ENCODE data around the gene CYP27A1. TPM values are rescaled to one million over a fixed set of nuclear protein-coding genes. Genes with fewer than 3 reads are reported as not detected.
"Not testable (repeated sequence)": the region's sequence is repeated elsewhere in the genome, so short reads cannot be mapped to it uniquely, and the experiment has no call there.

The CYP27A1 gene
- total RNA-seq, 1 experiment from 2014 or later, result 12.2 TPM

GRCh38 chr2:218755567-218756404 is 26.2 kb upstream of the CYP27A1 start:
- BruUV-seq (replicated peaks), result no TSS peak
- CTCF ChIA-PET, result no interaction called here
- intact Hi-C loops (cut with micrococcal nuclease; ENCODE audit: unreplicated experiment), result no loop called here
- H3K4me1 Mint-ChIP-seq (ENCODE audit: low read depth, unreplicated experiment), result no peaks in the 10 kb centered on the region
- H3K27ac Mint-ChIP-seq (ENCODE audit: unreplicated experiment), result no peak overlapping the region
- no peak for TF ChIP-seq CTCF (IDR thresholded peaks at IDR 0.05; ENCODE audit: unreplicated experiment)
- H3K36me3 Mint-ChIP-seq (ENCODE audit: insufficient read depth, unreplicated experiment), result peaks cover 25% of the 10 kb centered on the region
- no peaks in the 10 kb centered on the region for H3K27me3 Mint-ChIP-seq (ENCODE audit: unreplicated experiment)
- DNase-seq, result no peak
- no peak overlapping the region for H3K4me3 Mint-ChIP-seq (ENCODE audit: low read depth, unreplicated experiment)
- no peaks in the 10 kb centered on the region for H3K9me3 Mint-ChIP-seq (ENCODE audit: low read depth, unreplicated experiment)

GRCh38 chr2:218756599-218757377 is 25.2 kb upstream of the CYP27A1 start:
- no peak overlapping the region for H3K27ac Mint-ChIP-seq (ENCODE audit: unreplicated experiment)
- no peaks in the 10 kb centered on the region for H3K27me3 Mint-ChIP-seq (ENCODE audit: unreplicated experiment)

GRCh38 chr2:218761795-218762194 is 20.2 kb upstream of the CYP27A1 start:
- intact Hi-C loops (cut with micrococcal nuclease; ENCODE audit: unreplicated experiment), result no loop called here
- no TSS peak for BruUV-seq (replicated peaks)
- H3K27me3 Mint-ChIP-seq (ENCODE audit: unreplicated experiment), result no peaks in the 10 kb centered on the region
- H3K4me3 Mint-ChIP-seq (ENCODE audit: low read depth, unreplicated experiment), result no peak overlapping the region
- H3K4me1 Mint-ChIP-seq (ENCODE audit: low read depth, unreplicated experiment), result no peaks in the 10 kb centered on the region
- no peaks in the 10 kb centered on the region for H3K9me3 Mint-ChIP-seq (ENCODE audit: low read depth, unreplicated experiment)
- TF ChIP-seq CTCF (IDR thresholded peaks at IDR 0.05; ENCODE audit: unreplicated experiment), result no peak
- CTCF ChIA-PET, result no interaction called here
- H3K27ac Mint-ChIP-seq (ENCODE audit: unreplicated experiment), result no peak overlapping the region
- DNase-seq, result no peak
- H3K36me3 Mint-ChIP-seq (ENCODE audit: insufficient read depth, unreplicated experiment), result no peaks in the 10 kb centered on the region

More at GRCh38 chr2:218756599-218757377, 25.2 kb upstream of the CYP27A1 start:
- H3K4me3 Mint-ChIP-seq (ENCODE audit: low read depth, unreplicated experiment), result no peak overlapping the region
- TF ChIP-seq CTCF (IDR thresholded peaks at IDR 0.05; ENCODE audit: unreplicated experiment), result no peak
- peaks cover 21% of the 10 kb centered on the region for H3K36me3 Mint-ChIP-seq (ENCODE audit: insufficient read depth, unreplicated experiment)
- CTCF ChIA-PET, result interaction anchor here (0.6 kb wide), 1 partner anchor 51 kb away, joined by 9 read pairs; no protein-coding TSS in a partner anchor
- intact Hi-C loops (cut with micrococcal nuclease; ENCODE audit: unreplicated experiment), result no loop called here
- no peak for DNase-seq
- BruUV-seq (replicated peaks), result no TSS peak
- H3K4me1 Mint-ChIP-seq (ENCODE audit: low read depth, unreplicated experiment), result no peaks in the 10 kb centered on the region
- H3K9me3 Mint-ChIP-seq (ENCODE audit: low read depth, unreplicated experiment), result no peaks in the 10 kb centered on the region

GRCh38 chr2:218772759-218773158 is 9.2 kb upstream of the CYP27A1 start:
- intact Hi-C loops (cut with micrococcal nuclease; ENCODE audit: unreplicated experiment); H3K4me1 Mint-ChIP-seq (ENCODE audit: low read depth, unreplicated experiment); H3K4me3 Mint-ChIP-seq (ENCODE audit: low read depth, unreplicated experiment); H3K27ac Mint-ChIP-seq (ENCODE audit: unreplicated experiment); DNase-seq; BruUV-seq (replicated peaks); H3K36me3 Mint-ChIP-seq (ENCODE audit: insufficient read depth, unreplicated experiment); H3K27me3 Mint-ChIP-seq (ENCODE audit: unreplicated experiment): not testable (repeated sequence)
- H3K9me3 Mint-ChIP-seq (ENCODE audit: low read depth, unreplicated experiment), result peaks cover 15% of the 10 kb centered on the region
- CTCF ChIA-PET, result interaction anchor here (0.6 kb wide), 1 partner anchor 27 kb away, joined by 4 read pairs; no protein-coding TSS in a partner anchor
